Lower lobe of right lung (tissue), 2 donors: ENCODE measurements around the gene ARHGEF1. TPM values are rescaled to one million over a fixed set of nuclear protein-coding genes. Genes with fewer than 3 reads are reported as not detected.

Experiments used
- ATAC-seq, 2 donors: fragments of 200-7000 bp; cut with Tn5 transposase; one replicate each; pipeline ENCODE4 v1.9.1; 2020 to 2022; ENCODE audit warnings: mild to moderate bottlenecking in 2 of 2, moderate library complexity in 2 of 2
- DNase-seq: peaks from one replicate; pipeline ENCODE4 v3.0.0-alpha.2; 2020
- H3K27ac ChIP-seq: fragments of 200-600 bp; one replicate; pipeline ENCODE4 v1.8.0; 2022
- H3K27me3 ChIP-seq: fragments of 200-600 bp; one replicate; pipeline ENCODE4 v1.8.0; 2022; ENCODE audit warnings: low read depth
- H3K36me3 ChIP-seq: fragments of 200-600 bp; one replicate; pipeline ENCODE4 v1.8.0; 2022; ENCODE audit warnings: mild to moderate bottlenecking
- H3K4me1 ChIP-seq: fragments of 200-600 bp; one replicate; pipeline ENCODE4 v1.8.0; 2022
- H3K4me3 ChIP-seq: fragments of 200-600 bp; one replicate; pipeline ENCODE4 v1.8.0; 2022; ENCODE audit warnings: mild to moderate bottlenecking
- H3K9me3 ChIP-seq: fragments of 200-600 bp; one replicate; pipeline ENCODE4 v1.8.0; 2022
- CTCF ChIP-seq: fragments of 200-600 bp; IDR thresholded peaks from one replicate; pipeline ENCODE4 v1.8.0; 2022; ENCODE audit warnings: antibody characterized with exemption, mild to moderate bottlenecking
- intact Hi-C: fragments of 100-400 bp; cut with DNase I; formaldehyde crosslinking; loops from one replicate; pipeline ENCODE4 v1.11.0; 2022
- total RNA-seq: library from RNA; stranded (reverse); fragmentation: NEBNext Ultra II Directional; extraction: Animal tissue kit (Norgen Biotek cat#: 25700); gene quantifications from one replicate; pipeline ENCODE4 v1.2.1, GENCODE V29; 2021
- donor health status: DM: no; HTN: yes; CAD: no; lungs with severe emphysema.

The ARHGEF1 gene
- total RNA-seq, 1 donor from 2014 or later: 206 TPM

GRCh38 chr19:41941410-41942202 lies 58.6 kb downstream of the ARHGEF1 start:
- H3K27ac ChIP-seq: no peak overlapping the region
- no peak overlapping the region for H3K4me3 ChIP-seq
- no peak for TF ChIP-seq CTCF
- no peaks in the 10 kb centered on the region for H3K9me3 ChIP-seq
- H3K4me1 ChIP-seq: peaks cover 20% of the 10 kb centered on the region
- H3K27me3 ChIP-seq: peaks cover 21% of the 10 kb centered on the region
- no peaks in the 10 kb centered on the region for H3K36me3 ChIP-seq
- intact Hi-C loops: no loop called here
- ATAC-seq (no peak), DNase-seq (no peak)

DNA sequence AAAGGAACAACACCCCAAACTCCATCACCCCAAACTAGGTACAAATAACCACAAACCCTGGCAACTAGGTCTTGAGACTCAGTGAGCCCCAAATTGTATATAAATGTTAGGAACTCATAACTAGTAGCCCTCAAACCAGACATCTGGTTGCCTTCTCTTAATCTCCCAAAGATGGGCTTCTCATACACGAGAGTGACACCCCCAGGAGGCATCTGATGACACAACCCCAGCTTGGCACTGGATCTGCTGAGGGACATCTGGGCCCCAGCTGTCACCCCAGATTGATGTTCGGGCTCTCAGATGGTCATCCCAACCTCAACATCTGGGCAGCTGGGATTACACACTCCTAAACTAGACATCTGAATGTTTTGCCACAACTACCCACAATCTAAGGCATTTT lies 61.4 kb downstream of the ARHGEF1 start:
- DNase-seq: no peak
- Histone ChIP-seq H3K4me1 (peaks cover 20% of the 10 kb centered on the region), H3K27me3 (peaks cover 21% of the 10 kb centered on the region), H3K4me3 (no peak overlapping the region), H3K9me3 (no peaks in the 10 kb centered on the region), H3K27ac (no peak overlapping the region), H3K36me3 (no peaks in the 10 kb centered on the region)
- no peak for TF ChIP-seq CTCF
- intact Hi-C loops: no loop called here
- ATAC-seq: no peak

DNA sequence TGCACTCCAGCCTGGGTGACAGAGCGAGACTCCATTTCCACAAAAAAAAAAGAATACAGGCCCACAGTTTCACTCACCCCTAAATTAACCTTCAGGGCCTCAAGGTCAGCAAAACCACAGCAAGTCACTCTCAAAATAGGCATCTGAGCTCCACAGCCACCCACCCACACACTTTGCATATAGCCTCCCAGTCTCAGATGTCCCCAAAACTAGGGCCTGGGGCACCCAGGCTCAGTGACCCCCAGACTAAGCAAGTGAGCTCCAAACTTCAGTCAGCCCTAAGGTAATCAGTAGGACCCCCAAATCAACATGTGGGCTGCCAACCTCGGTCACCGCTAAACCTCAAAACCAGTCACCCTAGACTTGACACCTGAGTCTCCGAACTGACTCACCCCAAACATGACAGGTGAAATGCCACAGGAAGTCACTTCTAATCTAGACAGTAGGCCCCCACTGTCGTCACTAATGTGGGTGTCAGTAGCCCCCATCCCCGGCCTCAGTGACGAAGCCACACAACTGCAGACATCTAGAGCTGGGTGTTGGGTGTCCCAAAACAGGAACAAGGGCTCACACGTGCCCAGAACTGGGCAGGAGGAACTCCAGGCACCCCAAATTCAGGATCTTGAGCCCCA lies 62.3 kb downstream of the ARHGEF1 start:
- TF ChIP-seq CTCF: no peak
- no peak for DNase-seq
- H3K27me3 ChIP-seq: peaks cover 15% of the 10 kb centered on the region
- no peaks in the 10 kb centered on the region for H3K9me3 ChIP-seq
- H3K4me3 ChIP-seq: no peak overlapping the region
- H3K36me3 ChIP-seq: no peaks in the 10 kb centered on the region
- H3K4me1 ChIP-seq: peaks cover 15% of the 10 kb centered on the region
- no peak overlapping the region for H3K27ac ChIP-seq
- peak; percentile 57 to 68 for ATAC-seq
- intact Hi-C loops: no loop called here

DNA sequence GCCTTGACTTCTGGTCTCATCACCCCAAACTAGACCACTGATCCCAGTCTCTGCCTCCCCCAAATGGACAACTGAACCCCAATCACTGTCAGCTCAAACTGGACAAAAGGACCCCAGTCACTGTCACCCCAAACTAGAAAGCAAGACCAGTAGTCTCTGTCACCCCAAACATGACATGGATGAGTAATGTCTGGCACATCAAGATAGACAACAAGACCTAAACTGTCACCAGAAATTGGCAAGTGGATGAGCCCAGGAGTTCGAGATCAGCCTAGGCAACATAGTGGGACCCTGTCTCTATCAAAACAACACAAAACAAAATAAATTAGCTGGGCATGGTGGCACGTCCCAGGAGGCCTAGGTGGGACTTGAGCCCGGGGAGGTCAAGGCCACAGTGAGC lies 64.1 kb downstream of the ARHGEF1 start:
- TF ChIP-seq CTCF: no peak
- ATAC-seq (no peak), DNase-seq (no peak)
- Histone ChIP-seq H3K9me3 (no peaks in the 10 kb centered on the region), H3K4me3 (no peak overlapping the region), H3K4me1 (peaks cover 6% of the 10 kb centered on the region), H3K27ac (no peak overlapping the region), H3K27me3 (no peaks in the 10 kb centered on the region), H3K36me3 (no peaks in the 10 kb centered on the region)
- intact Hi-C loops: no loop called here

GRCh38 chr19:41951686-41952172 lies 68.7 kb downstream of the ARHGEF1 start:
- intact Hi-C loops: no loop called here
- H3K9me3 ChIP-seq: no peaks in the 10 kb centered on the region

More at GRCh38 chr19:41951686-41952172, 68.7 kb downstream of the ARHGEF1 start:
- DNase-seq: peak; percentile 81
- Histone ChIP-seq H3K4me3 (no peak overlapping the region), H3K27me3 (no peaks in the 10 kb centered on the region), H3K27ac (no peak overlapping the region), H3K4me1 (no peaks in the 10 kb centered on the region), H3K36me3 (peaks cover 13% of the 10 kb centered on the region)
- TF ChIP-seq CTCF: peak; percentile 99
- ATAC-seq: peak; percentile 82 to 84
